Activated T-cell treated with anti-CD3 and anti-CD28 coated beads, Interleukin-2, amount 50 U/mL, for 24 hours (primary cell): Measurements from ENCODE around the gene CREM.
"Not testable (repeated sequence)": the region's sequence is repeated elsewhere in the genome, so short reads cannot be mapped to it uniquely, and the experiment has no call there.

Experiments
- DNase-seq: peaks from one replicate; pipeline ENCODE4 v3.0.0-alpha.2; 2020
- H3K27ac Mint-ChIP-seq: 2 replicates; pipeline ENCODE4 v1.8.0; 2020; ENCODE audit warnings: mild to moderate bottlenecking, mixed read lengths
- H3K27me3 Mint-ChIP-seq: 2 replicates; pipeline ENCODE4 v1.8.0; 2020; ENCODE audit warnings: mixed read lengths
- H3K36me3 Mint-ChIP-seq: 2 replicates; pipeline ENCODE4 v1.8.0; 2020; ENCODE audit warnings: low read depth, mixed read lengths
- H3K4me1 Mint-ChIP-seq: 2 replicates; pipeline ENCODE4 v1.8.0; 2020; ENCODE audit warnings: low read depth, mixed read lengths
- H3K4me3 Mint-ChIP-seq: 2 replicates; pipeline ENCODE4 v1.8.0; 2020; ENCODE audit warnings: mild to moderate bottlenecking, moderate library complexity, mixed read lengths
- H3K9me3 Mint-ChIP-seq: 2 replicates; pipeline ENCODE4 v1.8.0; 2020; ENCODE audit warnings: mixed read lengths

The CREM gene

DNA sequence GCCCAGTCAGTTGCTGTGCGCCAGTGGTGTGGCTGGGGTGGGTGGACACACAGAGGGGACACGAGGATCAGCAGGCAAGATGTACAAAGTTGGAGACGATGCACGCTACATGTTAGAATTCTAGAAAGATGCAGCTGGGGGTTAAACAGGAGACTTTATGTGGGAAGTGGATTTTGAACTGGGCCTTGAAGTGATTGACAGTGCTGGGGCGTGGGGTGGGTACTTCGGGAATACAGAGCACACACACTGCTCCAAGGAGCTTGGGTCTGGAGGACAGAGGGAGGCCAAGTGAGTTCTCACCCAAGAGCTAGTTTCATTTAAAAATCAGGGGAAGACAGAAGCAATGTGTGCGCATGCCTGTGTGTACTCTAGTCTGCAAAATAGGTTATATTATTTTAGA lies 87.1 kb downstream of the CREM start:
- H3K27ac Mint-ChIP-seq = no peak overlapping the region
- peaks cover 54% of the 10 kb centered on the region for H3K36me3 Mint-ChIP-seq
- no peaks in the 10 kb centered on the region for H3K9me3 Mint-ChIP-seq
- no peak overlapping the region for H3K4me3 Mint-ChIP-seq
- H3K4me1 Mint-ChIP-seq = peaks cover 51% of the 10 kb centered on the region
- no peaks in the 10 kb centered on the region for H3K27me3 Mint-ChIP-seq
- no peak for DNase-seq

DNA sequence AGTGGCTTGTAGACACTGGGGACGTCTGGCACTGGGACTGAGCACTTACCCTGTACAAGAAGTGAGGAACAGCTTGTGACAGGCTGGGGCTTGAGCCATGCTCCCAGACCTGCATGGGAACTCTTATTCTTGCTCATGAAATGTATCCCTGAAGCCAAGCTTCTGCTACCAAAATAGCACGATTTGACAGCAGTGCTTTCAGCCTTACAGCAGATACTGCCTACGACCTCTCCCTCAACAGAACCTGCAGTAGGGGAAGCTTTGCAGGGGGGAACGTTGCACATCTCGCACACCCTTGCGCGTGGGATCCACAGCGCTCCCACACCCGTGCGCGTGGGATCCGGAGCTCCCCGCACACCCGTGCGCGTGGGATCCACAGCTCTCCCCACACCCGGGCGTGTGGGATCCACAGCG lies 88.0 kb downstream of the CREM start:
- H3K4me3 Mint-ChIP-seq = no peak overlapping the region
- no peak for DNase-seq
- H3K27me3 Mint-ChIP-seq = no peaks in the 10 kb centered on the region
- peaks cover 44% of the 10 kb centered on the region for H3K36me3 Mint-ChIP-seq
- no peaks in the 10 kb centered on the region for H3K9me3 Mint-ChIP-seq
- peaks cover 52% of the 10 kb centered on the region for H3K4me1 Mint-ChIP-seq
- no peak overlapping the region for H3K27ac Mint-ChIP-seq

DNA sequence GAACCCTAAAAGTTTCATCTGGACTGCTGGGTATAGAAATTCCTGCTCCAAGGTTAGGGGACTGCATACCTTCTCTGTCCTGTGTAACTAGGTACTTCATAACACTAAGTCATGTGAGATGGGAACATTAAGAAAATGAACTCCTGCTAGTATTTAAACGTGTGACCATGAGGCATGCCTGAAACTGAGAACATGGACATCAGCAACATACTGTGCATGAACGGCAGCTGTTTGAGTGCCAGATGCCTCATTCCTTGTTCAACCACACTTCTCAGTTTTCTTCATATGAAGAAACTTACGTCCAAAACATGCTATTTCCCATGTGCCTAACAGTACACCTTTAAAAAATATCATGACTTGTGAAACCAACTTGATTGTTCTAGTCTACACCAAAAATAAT lies 88.5 kb downstream of the CREM start:
- H3K27me3 Mint-ChIP-seq = no peaks in the 10 kb centered on the region
- no peaks in the 10 kb centered on the region for H3K9me3 Mint-ChIP-seq
- no peak overlapping the region for H3K4me3 Mint-ChIP-seq
- no peak for DNase-seq
- peak overlapping the region; percentile 47 for H3K27ac Mint-ChIP-seq
- peaks cover 53% of the 10 kb centered on the region for H3K4me1 Mint-ChIP-seq
- H3K36me3 Mint-ChIP-seq = peaks cover 39% of the 10 kb centered on the region

DNA sequence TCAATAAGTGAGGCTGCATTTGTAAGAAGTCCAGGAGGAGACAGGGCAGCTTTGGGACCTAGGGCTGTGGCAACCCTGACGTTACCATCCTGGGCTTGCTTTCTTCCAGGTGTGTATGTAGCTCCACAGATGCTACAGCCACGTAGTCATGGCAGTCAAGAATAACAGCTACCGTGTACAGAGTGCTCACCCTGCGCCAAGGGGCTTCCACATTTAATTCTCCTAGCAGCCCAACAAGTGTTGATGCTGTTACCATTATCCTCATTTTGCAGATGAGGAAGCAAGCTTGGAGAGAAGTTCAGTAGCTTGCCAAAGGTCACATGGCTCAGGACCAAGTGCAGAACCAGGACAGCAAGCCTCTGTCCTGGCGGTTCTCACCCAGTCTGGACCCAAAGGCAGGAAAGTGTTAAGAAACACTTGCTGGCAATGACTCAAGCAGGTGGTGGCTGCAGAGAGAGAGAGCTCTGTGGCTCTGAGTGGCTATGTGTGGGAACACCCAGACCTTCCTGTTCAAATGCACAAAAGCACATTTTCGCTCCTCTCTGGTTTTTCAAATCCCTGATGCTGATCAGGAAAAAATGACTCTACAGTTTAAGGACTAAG lies 89.8 kb downstream of the CREM start:
- Mint-ChIP-seq H3K27me3 (no peaks in the 10 kb centered on the region), H3K27ac (peak overlapping the region; percentile 87), H3K9me3 (no peaks in the 10 kb centered on the region), H3K4me3 (no peak overlapping the region), H3K36me3 (peaks cover 26% of the 10 kb centered on the region), H3K4me1 (peaks cover 59% of the 10 kb centered on the region)
- DNase-seq = no peak

DNA sequence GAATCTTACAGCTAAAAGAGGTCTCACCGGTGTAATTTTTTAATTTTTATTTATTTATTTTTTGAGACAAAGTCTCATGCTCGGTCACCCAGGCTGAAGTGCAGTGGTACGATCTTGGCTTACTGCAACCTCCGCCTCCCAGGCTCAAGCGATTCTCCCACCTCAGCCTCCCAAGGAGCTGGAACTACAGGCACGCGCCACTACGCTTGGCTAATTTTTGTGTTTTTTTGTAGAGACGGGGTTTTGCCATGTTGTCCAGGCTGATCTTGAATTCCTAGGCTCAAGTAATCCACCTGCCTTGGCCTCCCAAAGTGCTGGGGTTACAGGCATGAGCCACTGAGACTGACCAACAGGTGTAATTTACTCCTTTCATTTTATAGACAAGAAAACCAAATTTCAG lies 90.3 kb downstream of the CREM start:
- not testable (repeated sequence) for DNase-seq, H3K9me3 Mint-ChIP-seq, H3K4me3 Mint-ChIP-seq, H3K27me3 Mint-ChIP-seq
- Mint-ChIP-seq H3K27ac (peak overlapping the region; percentile 87), H3K4me1 (peaks cover 59% of the 10 kb centered on the region), H3K36me3 (peaks cover 21% of the 10 kb centered on the region)

DNA sequence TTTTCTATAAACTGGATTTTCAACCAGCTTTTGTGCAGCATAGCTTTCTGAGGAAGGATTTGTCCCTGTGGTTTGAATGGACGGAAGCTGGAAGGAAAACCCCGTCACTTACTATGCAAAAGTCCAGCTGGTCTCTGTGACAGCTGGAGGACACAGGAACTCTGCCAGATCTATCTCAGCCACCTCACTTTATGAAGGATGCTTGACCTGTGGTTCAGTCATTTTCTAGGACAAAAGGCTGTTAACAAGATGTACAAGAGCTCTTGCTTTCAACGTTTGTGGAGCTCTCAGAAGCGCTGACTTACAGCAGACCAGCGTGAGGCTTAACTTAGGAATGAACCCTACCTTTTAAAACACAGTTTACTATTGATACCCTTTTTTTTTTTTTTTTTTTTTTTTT lies 90.8 kb downstream of the CREM start:
- no peak overlapping the region for H3K4me3 Mint-ChIP-seq
- no peak overlapping the region for H3K27ac Mint-ChIP-seq
- peaks cover 59% of the 10 kb centered on the region for H3K4me1 Mint-ChIP-seq
- no peaks in the 10 kb centered on the region for H3K9me3 Mint-ChIP-seq
- DNase-seq = no peak
- no peaks in the 10 kb centered on the region for H3K27me3 Mint-ChIP-seq
- H3K36me3 Mint-ChIP-seq = peaks cover 16% of the 10 kb centered on the region

DNA sequence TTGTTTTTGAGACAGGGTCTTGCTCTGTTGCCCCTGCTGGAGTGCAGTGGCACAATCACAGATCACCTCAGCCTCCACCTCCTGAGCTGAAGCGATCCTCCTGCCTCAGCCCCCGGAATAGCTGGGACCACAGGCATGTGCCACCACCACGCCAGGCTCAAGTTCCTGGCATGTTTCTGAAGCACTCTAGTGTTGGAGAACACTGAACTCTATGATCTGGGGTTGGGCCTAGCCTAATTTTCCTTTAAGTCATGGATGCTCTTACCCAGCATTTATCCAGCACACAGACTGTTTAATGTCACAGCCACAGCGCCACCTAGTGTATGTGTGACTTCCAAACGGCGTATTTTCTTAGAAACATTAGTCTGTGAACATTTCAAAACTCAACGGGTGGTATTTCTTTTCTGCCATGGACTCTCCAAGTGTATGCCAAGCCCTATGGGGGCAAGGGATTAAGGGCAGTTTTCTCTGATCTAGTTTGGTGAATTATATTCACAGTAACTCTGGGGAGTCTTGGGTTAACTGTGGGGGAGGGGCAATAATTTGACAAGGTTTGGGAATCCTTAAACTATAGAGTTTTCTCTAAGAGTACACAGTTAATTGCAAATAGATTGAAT lies 91.8 kb downstream of the CREM start:
- peak overlapping the region; percentile 61 for H3K4me3 Mint-ChIP-seq
- H3K9me3 Mint-ChIP-seq = no peaks in the 10 kb centered on the region
- H3K36me3 Mint-ChIP-seq = peaks cover 7% of the 10 kb centered on the region
- DNase-seq = peak; percentile 81
- peaks cover 59% of the 10 kb centered on the region for H3K4me1 Mint-ChIP-seq
- H3K27ac Mint-ChIP-seq = peak overlapping the region; percentile 94
- no peaks in the 10 kb centered on the region for H3K27me3 Mint-ChIP-seq

DNA sequence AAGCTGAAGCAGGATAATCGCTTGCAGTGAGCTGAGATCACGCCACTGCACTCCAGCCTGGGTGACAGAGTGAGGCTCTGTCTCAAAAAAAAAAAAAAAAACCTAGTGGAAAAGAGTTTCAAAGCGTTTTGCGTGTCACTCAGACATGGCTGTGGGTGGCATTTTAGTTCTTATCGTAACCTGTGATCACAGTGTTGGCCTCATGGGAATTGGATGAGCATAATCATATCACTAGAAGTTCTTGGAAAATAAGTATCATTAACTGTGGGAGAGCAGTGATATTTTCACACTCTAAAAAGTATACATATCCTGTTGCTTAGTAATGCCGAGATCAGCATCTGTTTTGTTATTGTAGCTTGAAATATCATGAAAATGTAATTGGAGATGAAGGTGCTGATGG lies 92.6 kb downstream of the CREM start:
- H3K27ac Mint-ChIP-seq = peak overlapping the region; percentile 94
- H3K36me3 Mint-ChIP-seq = peaks cover 1% of the 10 kb centered on the region
- no peak for DNase-seq
- no peaks in the 10 kb centered on the region for H3K9me3 Mint-ChIP-seq
- peaks cover 59% of the 10 kb centered on the region for H3K4me1 Mint-ChIP-seq
- no peaks in the 10 kb centered on the region for H3K27me3 Mint-ChIP-seq
- H3K4me3 Mint-ChIP-seq = no peak overlapping the region

DNA sequence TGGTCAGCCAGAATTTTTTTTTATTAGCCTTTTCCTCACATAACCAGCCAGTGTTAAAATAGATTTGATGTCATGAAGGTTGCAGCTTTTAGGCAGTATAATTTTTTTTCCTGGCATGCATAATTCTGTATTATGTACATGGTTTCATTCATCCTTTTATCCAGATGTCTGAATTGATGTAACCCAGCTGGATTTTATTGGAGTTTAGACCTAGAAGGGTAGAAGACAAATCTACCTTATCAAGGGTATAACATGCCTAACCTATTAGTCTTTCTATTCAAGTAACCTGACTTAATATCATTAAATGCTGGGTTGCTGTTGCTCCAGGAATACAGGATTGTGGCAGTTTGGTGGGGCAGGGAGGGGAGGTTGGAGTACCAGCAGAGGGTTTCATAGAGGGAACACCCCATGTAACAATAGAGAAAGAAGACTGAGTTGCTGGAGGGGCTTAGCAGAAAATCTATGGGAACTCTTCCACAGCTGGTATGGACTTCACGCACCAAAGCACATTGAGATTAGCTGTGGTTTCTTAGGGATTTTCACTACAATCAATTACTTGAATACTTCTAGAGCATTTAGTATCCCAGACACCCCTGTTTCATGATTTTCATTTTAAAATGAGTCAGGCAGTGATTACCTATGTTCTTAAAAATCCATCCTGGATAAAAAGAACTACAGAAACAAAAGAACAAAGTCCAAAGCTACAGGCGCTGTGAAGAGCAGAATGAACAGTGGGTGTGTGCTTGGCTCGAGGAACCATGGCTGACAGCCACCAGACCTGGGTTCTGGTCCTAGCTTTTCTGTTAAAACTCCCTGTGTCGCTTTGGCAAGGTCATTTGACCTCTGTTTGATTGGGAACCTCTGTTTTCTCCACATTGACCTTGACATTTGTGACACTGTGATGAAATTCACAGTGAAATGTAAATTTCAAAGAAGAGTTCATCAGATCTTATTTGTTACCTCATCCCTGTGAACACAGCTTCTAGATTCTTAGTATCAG lies 93.5 kb downstream of the CREM start:
- no peaks in the 10 kb centered on the region for H3K36me3 Mint-ChIP-seq
- H3K27me3 Mint-ChIP-seq = no peaks in the 10 kb centered on the region

DNA sequence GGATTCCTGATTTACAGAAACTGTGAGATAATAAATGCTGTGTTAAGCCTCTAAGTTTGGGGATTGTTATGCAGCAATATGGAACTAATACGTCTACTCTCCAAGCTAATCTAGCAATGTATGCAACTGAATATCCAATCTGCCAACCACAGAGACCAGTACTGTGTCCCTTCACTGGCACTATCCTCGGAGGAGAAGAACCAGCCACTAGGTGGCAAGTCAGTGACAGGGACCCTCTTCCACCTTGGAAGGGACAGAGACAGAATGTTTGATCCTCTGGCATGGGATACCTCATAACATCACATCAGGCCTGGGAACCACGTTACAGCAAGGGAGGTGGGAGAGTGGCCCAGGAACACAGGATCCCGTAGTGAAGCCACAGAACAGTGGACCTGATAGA lies 96.4 kb downstream of the CREM start:
- DNase-seq = no peak
- H3K27me3 Mint-ChIP-seq = no peaks in the 10 kb centered on the region

More for the DNA sequence above, 93.5 kb downstream of the CREM start:
- peak overlapping the region; percentile 29 for H3K27ac Mint-ChIP-seq
- H3K4me3 Mint-ChIP-seq = no peak overlapping the region
- DNase-seq = no peak
- no peaks in the 10 kb centered on the region for H3K9me3 Mint-ChIP-seq
- peaks cover 59% of the 10 kb centered on the region for H3K4me1 Mint-ChIP-seq

DNA sequence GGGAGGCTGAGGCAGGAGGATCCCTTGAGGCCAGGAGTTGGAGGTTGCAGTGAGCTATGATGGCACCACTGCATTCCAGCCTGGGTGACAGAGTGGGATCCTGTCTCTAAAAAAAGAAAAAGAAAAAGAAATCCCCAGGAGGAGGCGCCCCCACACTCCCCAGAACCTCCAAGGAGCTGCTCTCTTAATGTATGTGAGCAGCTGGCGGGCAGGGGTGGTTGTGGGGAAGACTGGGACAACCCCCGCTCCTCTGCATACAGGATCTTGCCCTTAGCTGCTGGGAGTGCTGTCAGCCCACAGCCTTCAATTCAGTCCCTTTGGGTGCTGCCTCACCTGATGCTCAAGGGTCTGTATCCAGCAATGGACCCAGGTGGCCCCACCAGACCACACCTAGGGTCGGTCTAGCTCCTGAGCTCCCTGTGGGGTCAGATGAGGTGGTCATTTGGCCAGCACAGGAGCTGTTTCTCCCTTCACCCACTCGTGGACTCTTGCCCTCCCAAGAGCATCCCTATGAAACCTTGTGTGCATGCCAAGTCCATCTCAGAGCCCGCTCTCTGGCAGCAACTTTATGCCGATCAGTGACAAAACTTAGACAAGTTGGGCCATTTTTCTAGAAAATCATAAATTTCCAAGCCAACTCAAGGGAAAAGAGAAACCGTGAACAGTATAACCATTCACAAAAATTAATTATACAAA lies 97.5 kb downstream of the CREM start:
- no peak overlapping the region for H3K4me3 Mint-ChIP-seq
- no peaks in the 10 kb centered on the region for H3K27me3 Mint-ChIP-seq
- no peaks in the 10 kb centered on the region for H3K9me3 Mint-ChIP-seq

More for the DNA sequence above, 96.4 kb downstream of the CREM start:
- Mint-ChIP-seq H3K9me3 (no peaks in the 10 kb centered on the region), H3K36me3 (no peaks in the 10 kb centered on the region), H3K27ac (no peak overlapping the region), H3K4me3 (no peak overlapping the region), H3K4me1 (peaks cover 34% of the 10 kb centered on the region)

DNA sequence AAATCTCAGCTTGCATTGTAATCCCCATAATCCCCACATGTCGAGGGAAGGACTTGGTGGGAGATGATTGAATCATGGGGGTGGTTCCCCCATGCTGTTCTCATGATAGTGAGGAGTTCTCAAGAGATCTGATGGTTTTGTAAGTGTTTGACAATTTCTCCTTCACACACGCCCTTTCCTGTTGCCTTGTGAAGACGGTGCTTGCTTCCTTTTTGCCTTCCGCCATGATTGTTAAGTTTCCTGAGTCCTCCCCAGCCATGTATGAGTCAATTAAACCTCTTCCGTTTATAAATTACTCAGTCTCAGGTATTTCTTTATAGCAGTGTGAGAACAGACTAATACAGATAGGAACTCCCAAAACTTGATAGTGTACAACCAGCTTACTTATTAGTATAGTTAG lies 98.6 kb downstream of the CREM start:
- peaks cover 13% of the 10 kb centered on the region for H3K4me1 Mint-ChIP-seq
- no peaks in the 10 kb centered on the region for H3K9me3 Mint-ChIP-seq
- H3K4me3 Mint-ChIP-seq = no peak overlapping the region
- no peaks in the 10 kb centered on the region for H3K27me3 Mint-ChIP-seq
- H3K36me3 Mint-ChIP-seq = no peaks in the 10 kb centered on the region
- DNase-seq = no peak
- no peak overlapping the region for H3K27ac Mint-ChIP-seq

More for the DNA sequence above, 97.5 kb downstream of the CREM start:
- no peak overlapping the region for H3K27ac Mint-ChIP-seq
- DNase-seq = no peak
- no peaks in the 10 kb centered on the region for H3K36me3 Mint-ChIP-seq
- H3K4me1 Mint-ChIP-seq = peaks cover 22% of the 10 kb centered on the region

DNA sequence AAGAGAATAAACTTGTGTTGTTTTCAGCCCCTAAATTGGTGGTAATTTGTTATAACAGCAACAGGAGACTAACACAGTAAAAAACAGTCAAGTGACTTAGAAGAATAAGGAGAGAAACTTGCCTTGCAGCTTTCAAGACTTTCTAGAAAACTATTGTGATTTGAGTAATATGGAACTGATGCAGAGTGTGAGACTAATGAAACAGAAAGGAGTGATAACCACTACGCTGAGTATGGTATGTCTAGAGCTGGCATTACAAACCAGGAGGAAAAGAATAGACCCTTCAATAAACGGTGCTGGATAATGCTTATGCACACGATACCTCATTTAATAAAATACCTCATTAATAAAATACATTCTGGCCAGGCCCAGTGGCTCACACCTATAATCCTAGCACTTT lies 99.9 kb downstream of the CREM start:
- Mint-ChIP-seq H3K27ac (no peak overlapping the region), H3K9me3 (no peaks in the 10 kb centered on the region), H3K4me1 (peaks cover 4% of the 10 kb centered on the region), H3K36me3 (no peaks in the 10 kb centered on the region), H3K4me3 (no peak overlapping the region), H3K27me3 (no peaks in the 10 kb centered on the region)
- no peak for DNase-seq

DNA sequence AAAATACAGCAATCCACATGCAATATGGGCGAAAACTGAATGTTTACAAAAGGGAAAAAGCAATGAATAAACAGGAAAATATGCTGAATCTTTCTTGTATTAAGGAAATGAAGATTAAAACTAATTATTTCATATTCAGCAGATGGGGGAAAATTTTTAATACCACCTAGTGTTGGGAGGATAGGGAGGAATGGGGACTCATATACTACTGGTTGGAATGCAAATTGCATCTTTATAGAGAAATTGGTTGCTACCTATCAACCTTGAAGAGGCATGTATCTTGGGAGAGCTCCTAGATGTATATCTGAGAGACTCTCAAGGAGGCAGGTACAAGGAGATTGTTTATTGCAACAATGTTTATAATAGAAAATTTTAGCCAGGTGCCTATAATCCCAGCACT lies 101.4 kb downstream of the CREM start:
- Mint-ChIP-seq H3K9me3 (no peaks in the 10 kb centered on the region), H3K36me3 (no peaks in the 10 kb centered on the region), H3K4me3 (no peak overlapping the region), H3K27ac (no peak overlapping the region), H3K27me3 (no peaks in the 10 kb centered on the region), H3K4me1 (peaks cover 4% of the 10 kb centered on the region)
- no peak for DNase-seq
